Transverse colon (tissue), 3 donors: Measurements from ENCODE around the gene ICAM1.

ENCODE experiments used
- CTCF ChIP-seq, 5 experiments: fragments of 200-600 bp in 3 of 5; fragments of 450-650 bp in 2 of 5; sonication (generic) in 3 of 5; IDR thresholded peaks; 1 replicate in 2 of 5; 2 replicates in 3 of 5; pipeline ENCODE4 v1.5.1; 2016 to 2017; ENCODE audit warnings: antibody characterized with exemption in 5 of 5, inconsistent platforms in 3 of 5, mild to moderate bottlenecking in 2 of 5, moderate library complexity in 1 of 5
- POLR2A ChIP-seq: fragments of 450-650 bp; IDR thresholded peaks from one replicate; pipeline ENCODE4 v1.6.1; 2016; ENCODE audit warnings: antibody characterized with exemption, mild to moderate bottlenecking, moderate library complexity

- TF ChIP-seq CTCF (IDR thresholded peaks at IDR 0.05) (no peak), POLR2A (no peak)
Observed at GRCh38 chr19:10256970-10257615, 13.8 kb upstream of the ICAM1 start.
